Tibial artery (tissue), 4 donors: ENCODE measurements around the gene BICRAL.
"Not testable (repeated sequence)": the region's sequence is repeated elsewhere in the genome, so short reads cannot be mapped to it uniquely, and the experiment has no call there.

ENCODE experiments used
- DNase-seq, 2 donors: peaks; one replicate each; pipeline ENCODE4 v3.0.0-alpha.2; 2019
- H3K27ac ChIP-seq, 2 donors: fragments of 200-600 bp; sonication (generic) in 1 of 2; 1 replicate in 1 of 2; 2 replicates in 1 of 2; pipeline ENCODE4 v1.5.1; 2018 to 2019; ENCODE audit warnings: mild to moderate bottlenecking in 1 of 2
- H3K27me3 ChIP-seq, 2 donors: fragments of 200-600 bp; sonication (generic) in 1 of 2; one replicate each; pipeline versions ENCODE4 v1.5.1 to v1.6.0; 2016 to 2019
- H3K36me3 ChIP-seq, 3 donors: fragments of 200-600 bp; sonication (generic) in 2 of 3; one replicate each; pipeline ENCODE4 v1.5.1; 2016 to 2019; ENCODE audit warnings: mild to moderate bottlenecking in 2 of 3
- H3K4me1 ChIP-seq, 4 donors: fragments of 200-600 bp; sonication (generic) in 2 of 4; 1 replicate in 3 of 4; 2 replicates in 1 of 4; pipeline ENCODE4 v1.5.1; 2016 to 2019
- H3K4me3 ChIP-seq, 2 donors: fragments of 200-600 bp; sonication (generic) in 1 of 2; 1 replicate in 1 of 2; 2 replicates in 1 of 2; pipeline ENCODE4 v1.5.1; 2018 to 2019; ENCODE audit warnings: mild to moderate bottlenecking in 2 of 2
- H3K9me3 ChIP-seq, 3 donors: fragments of 200-600 bp; sonication (generic) in 1 of 3; one replicate each; pipeline ENCODE4 v1.5.1; 2016 to 2019
- intact Hi-C: fragments of 100-400 bp; cut with DNase I; formaldehyde crosslinking; loops from one replicate; pipeline ENCODE4 v1.15.0; 2023; ENCODE audit warnings: low total_unique reads
- TF ChIP-seq, protein P1 (sequence below), 2 experiments: fragments of 200-600 bp in 1 of 2; fragments of 450-650 bp in 1 of 2; IDR thresholded peaks; one replicate each; pipeline ENCODE4 v1.5.1; 2017 to 2019; ENCODE audit warnings: antibody characterized with exemption in 2 of 2, mild to moderate bottlenecking in 1 of 2, moderate library complexity in 1 of 2

BICRAL gene

DNA sequence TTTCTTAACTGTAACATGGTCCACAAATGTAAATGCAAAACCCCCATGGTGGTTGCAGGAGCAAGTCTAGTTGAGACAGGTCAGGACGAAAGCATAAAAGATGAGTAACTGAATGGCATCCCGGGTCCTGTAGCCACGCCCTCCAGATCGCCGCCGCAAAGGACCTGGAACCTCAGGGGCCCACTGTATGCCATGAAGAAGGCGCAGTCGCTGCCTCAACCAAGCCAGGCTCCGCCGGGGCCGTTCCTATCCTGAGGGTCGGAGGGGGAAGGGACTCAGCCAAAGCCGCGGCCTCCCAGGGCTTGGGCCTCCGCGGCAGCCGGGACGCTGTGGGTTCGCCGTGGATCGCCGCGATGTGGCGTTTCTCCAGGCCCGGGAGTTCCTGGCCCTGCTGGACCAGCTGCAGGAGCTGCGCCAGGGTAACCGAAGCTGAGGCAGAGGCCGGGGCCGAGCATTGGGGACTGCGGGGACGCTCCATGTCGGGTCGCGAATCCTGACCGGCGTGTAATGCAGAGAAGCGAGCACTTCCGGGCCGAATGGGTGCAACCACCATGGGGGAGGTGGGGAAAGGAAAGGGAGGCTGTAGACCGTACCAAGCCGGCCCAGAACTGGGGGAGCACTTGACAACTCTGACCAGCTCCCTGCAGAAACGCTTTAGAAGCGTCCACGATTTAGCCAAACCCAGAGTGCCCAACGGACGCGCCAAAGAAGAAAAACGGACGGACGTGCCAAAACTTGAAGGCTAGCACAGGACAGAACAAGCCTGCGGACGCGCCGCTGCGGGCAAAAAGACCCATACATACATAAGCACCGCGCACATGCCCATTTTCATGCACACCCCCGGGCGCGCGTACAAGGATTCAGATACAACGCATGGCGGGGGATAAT, 108.7 kb downstream of the BICRAL start:
- peak; percentile 93 to 96 for DNase-seq
- Histone ChIP-seq H3K9me3 (no peaks in the 10 kb centered on the region), H3K27me3 (no peaks in the 10 kb centered on the region), H3K36me3 (peaks cover 12 to 31% (median 17%) of the 10 kb centered on the region in 3 donors), H3K4me3 (peak overlapping the region; percentile 74 to 94), H3K27ac (peak overlapping the region; percentile 88 to 96), H3K4me1 (peaks cover 0 to 16% (median 9%) of the 10 kb centered on the region in 4 donors)
- intact Hi-C loops, result no loop called here
- TF ChIP-seq, protein P1, sequence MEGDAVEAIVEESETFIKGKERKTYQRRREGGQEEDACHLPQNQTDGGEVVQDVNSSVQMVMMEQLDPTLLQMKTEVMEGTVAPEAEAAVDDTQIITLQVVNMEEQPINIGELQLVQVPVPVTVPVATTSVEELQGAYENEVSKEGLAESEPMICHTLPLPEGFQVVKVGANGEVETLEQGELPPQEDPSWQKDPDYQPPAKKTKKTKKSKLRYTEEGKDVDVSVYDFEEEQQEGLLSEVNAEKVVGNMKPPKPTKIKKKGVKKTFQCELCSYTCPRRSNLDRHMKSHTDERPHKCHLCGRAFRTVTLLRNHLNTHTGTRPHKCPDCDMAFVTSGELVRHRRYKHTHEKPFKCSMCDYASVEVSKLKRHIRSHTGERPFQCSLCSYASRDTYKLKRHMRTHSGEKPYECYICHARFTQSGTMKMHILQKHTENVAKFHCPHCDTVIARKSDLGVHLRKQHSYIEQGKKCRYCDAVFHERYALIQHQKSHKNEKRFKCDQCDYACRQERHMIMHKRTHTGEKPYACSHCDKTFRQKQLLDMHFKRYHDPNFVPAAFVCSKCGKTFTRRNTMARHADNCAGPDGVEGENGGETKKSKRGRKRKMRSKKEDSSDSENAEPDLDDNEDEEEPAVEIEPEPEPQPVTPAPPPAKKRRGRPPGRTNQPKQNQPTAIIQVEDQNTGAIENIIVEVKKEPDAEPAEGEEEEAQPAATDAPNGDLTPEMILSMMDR (IDR thresholded peaks at IDR 0.05), result no peak

DNA sequence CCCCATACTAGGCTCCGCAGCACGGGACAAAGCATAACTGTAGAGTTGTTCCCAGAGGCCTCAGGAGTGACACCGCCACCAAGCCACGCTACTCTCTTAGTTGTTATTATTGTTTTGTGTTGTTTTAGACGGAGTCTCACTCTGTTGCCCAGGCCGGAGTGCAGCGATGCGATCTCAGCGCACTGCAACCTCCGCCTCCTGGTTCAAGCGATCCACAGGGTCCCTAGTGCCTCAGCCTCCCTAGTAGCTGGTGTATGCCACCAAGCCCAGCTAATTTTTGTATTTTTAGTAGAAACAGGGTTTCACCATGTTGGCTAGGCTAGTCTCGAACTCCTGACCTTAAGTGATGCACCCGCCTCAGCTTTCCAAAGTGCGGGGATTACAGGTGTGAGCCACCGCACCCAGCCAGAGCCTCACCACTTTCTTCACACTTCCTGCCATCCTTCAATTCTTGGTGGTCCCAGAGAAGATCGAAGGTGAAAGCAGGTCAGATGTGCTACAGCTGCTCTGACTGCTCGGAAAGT, 109.4 kb downstream of the BICRAL start:
- H3K4me3 ChIP-seq, result peak overlapping the region; percentile 74 to 94
- TF ChIP-seq, protein P1 (IDR thresholded peaks at IDR 0.05), result no peak
- H3K9me3 ChIP-seq, result no peaks in the 10 kb centered on the region
- no peaks in the 10 kb centered on the region for H3K27me3 ChIP-seq
- no peak for DNase-seq
- peaks cover 5 to 24% (median 10%) of the 10 kb centered on the region in 3 donors for H3K36me3 ChIP-seq
- H3K4me1 ChIP-seq, result peaks cover 0 to 16% (median 9%) of the 10 kb centered on the region in 4 donors
- intact Hi-C loops, result no loop called here
- H3K27ac ChIP-seq, result peak overlapping the region; percentile 88 to 96

DNA sequence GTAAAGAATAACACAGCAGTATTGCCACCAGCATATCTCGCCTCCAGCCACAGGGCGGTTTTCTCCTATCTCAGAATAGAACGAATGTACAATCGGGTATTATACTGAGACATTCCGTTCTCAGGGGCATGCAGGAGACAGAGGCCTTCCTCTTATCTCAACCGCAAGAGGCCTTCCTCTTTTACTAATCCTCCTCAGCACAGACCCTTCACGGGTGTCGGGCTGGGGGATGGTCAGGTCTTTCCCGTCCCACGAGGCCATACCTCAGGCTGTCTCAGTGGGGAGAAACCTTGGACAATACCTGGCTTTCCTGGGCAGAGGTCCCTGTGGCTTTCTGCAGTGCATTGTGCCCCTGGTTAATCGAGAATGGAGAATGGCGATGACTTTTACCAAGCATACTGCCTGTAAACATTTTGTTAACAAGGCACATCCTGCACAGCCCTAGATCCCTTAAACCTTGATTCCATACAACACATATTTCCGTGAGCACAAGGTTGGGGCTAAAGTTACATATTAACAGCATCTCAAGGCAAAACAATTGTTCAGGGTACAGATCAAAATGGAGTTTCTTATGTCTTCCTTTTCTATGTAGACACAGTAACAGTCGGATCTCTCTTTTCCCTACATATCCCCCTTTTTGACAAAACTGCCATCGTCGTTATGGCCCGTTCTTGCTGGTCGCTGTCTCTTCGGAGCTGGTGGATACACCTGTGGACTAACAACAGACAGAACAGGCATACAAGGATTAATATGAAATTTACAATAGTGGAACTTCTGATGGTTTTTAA, 112.4 kb downstream of the BICRAL start:
- H3K9me3 ChIP-seq, H3K27ac ChIP-seq, H3K36me3 ChIP-seq, H3K27me3 ChIP-seq, intact Hi-C loops, H3K4me3 ChIP-seq, DNase-seq: not testable (repeated sequence)
- peaks cover 0 to 18% (median 11%) of the 10 kb centered on the region in 4 donors for H3K4me1 ChIP-seq

DNA sequence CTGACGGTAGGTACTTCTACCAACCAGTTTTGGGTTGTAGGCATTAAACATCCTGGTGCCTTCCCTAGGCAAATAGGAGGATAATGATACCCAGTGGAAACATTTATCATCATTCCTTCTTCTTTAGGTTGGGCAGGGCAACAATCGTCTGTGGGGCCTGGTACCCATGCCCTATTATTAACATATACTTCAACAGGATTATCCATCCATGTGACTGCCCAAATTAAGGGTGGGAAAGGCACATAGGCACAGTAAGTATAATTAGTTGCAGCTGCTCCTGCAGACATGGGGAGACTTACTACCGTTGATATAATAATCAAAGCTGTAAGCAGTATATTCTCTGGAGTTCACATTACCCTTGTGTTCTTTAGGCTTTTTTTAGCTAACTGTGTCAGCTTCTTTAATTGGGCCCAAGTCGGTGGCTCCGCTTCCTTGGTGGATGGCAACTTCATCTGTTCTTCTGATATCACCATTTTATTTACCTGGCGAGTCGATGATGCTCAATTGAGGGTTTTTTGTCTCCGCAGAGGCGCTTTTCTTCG, 114.4 kb downstream of the BICRAL start:
- Histone ChIP-seq H3K9me3 (no peaks in the 10 kb centered on the region), H3K27ac (no peak overlapping the region), H3K4me1 (peaks cover 0 to 23% (median 14%) of the 10 kb centered on the region in 4 donors), H3K36me3 (no peaks in the 10 kb centered on the region), H3K4me3 (no peak overlapping the region), H3K27me3 (no peaks in the 10 kb centered on the region)
- no peak for DNase-seq
- TF ChIP-seq, protein P1 (IDR thresholded peaks at IDR 0.05), result no peak
- intact Hi-C loops, result no loop called here

DNA sequence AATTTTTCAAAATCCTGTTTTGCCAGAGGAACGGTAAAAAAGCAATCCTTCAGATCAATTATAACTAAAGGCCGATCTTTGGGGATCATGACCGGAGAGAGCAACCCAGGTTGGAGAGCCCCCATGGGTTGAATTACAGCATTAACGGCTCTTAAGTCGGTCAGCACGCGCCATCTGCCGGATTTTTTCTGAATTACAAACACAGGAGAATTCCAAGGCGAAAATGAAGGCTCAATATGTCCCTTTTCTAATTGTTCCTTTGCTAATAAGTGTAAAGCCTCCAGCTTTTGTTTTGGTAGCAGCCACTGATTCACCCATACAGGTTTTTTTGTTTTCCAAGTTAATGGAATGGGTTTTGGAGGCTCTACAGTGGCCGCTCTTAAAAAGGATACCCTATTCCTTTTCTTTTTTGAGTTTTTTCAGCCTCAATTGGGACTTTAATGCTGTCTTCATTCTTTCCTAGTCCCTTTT, 117.1 kb downstream of the BICRAL start:
- Histone ChIP-seq H3K4me1 (peaks cover 0 to 24% (median 15%) of the 10 kb centered on the region in 4 donors), H3K4me3 (no peak overlapping the region), H3K36me3 (no peaks in the 10 kb centered on the region), H3K27me3 (no peaks in the 10 kb centered on the region), H3K27ac (peak overlapping the region in 1 of 2 donors; percentile 36), H3K9me3 (no peaks in the 10 kb centered on the region)
- intact Hi-C loops, result no loop called here
- TF ChIP-seq, protein P1 (IDR thresholded peaks at IDR 0.05), result peak; percentile 76 to 84
- peak; percentile 67 to 73 for DNase-seq
